ENCODE data around the gene DMD.

DNA sequence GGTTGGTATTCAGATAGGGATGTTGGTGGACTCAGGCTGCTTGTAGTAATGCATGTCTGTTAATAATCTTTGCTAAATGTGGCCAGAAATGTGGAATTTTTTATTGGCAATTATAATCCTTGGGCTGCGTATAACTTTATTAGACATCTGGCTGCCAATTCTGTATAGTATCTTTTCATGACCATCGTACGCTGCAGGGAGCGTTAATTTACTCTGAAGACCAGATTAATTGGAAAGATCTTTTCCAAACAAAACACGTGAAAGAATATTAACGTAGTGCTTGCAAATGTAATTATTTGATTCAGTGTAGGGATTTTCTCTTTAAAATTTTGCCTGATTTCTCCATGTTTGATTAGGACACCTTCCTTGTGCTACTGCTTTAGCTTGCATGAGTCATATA lies 2100.7 kb downstream of the DMD start:
- TF ChIP-seq, protein P1, sequence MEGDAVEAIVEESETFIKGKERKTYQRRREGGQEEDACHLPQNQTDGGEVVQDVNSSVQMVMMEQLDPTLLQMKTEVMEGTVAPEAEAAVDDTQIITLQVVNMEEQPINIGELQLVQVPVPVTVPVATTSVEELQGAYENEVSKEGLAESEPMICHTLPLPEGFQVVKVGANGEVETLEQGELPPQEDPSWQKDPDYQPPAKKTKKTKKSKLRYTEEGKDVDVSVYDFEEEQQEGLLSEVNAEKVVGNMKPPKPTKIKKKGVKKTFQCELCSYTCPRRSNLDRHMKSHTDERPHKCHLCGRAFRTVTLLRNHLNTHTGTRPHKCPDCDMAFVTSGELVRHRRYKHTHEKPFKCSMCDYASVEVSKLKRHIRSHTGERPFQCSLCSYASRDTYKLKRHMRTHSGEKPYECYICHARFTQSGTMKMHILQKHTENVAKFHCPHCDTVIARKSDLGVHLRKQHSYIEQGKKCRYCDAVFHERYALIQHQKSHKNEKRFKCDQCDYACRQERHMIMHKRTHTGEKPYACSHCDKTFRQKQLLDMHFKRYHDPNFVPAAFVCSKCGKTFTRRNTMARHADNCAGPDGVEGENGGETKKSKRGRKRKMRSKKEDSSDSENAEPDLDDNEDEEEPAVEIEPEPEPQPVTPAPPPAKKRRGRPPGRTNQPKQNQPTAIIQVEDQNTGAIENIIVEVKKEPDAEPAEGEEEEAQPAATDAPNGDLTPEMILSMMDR (IDR thresholded peaks at IDR 0.05): no peak
- no peak for TF ChIP-seq EZH2 (IDR thresholded peaks at IDR 0.05; ENCODE audit: borderline replicate concordance, insufficient read depth, low read depth, low read length, poor library complexity, severe bottlenecking)
